Esophagus mucosa (tissue), 1 donor: Measurements from ENCODE around the gene LACRT. TPM values are rescaled to one million over a fixed set of nuclear protein-coding genes. Genes with fewer than 3 reads are reported as not detected.

Source experiments
- ATAC-seq: fragments of 200-7000 bp; cut with Tn5 transposase; one replicate; pipeline ENCODE4 v1.9.1; 2020
- total RNA-seq: library from RNA; stranded (reverse); gene quantifications from one replicate; pipeline ENCODE4 v1.2.4, GENCODE V29; 2023
- donor health status: DM: yes; HTN: yes; CAD: no.

The LACRT gene
- total RNA-seq, 1 donor from 2014 or later, result not detected

DNA sequence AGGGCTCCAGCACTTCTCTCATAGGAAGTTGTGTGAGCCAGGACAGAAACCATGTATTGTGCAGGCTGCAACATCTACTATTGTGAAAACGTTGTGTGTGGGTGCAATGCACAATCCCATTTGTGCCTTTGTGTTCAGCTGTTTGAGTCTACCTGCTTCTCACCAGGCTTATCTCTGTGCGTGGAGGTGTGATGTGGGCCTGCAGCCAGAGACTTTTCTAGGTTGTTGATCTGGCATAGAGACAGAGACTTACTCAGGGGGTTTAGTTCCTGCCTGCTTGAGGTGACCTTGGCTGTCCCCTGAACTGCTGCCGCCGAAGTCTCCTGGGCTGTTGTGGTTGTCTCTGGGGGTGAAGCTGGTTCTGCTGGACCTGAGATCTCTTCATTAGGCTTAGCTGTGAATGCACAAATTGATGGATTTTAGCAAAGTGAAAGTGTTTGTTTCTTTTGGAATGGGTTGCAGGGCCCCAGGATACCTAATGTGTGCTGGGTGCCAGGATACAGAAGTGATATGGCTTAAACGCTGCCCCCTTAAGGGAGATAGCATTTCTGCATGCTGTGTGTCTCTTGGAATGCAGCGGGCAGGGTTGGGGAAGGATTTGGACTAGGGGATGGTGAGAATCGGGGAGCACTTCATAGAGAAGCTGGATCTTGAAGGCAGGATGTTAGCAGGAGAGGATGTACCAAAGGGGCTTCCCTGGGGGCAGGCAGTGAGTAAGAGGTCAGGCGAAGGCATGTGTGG lies 2.5 kb downstream of the LACRT start:
- no peak for ATAC-seq

DNA sequence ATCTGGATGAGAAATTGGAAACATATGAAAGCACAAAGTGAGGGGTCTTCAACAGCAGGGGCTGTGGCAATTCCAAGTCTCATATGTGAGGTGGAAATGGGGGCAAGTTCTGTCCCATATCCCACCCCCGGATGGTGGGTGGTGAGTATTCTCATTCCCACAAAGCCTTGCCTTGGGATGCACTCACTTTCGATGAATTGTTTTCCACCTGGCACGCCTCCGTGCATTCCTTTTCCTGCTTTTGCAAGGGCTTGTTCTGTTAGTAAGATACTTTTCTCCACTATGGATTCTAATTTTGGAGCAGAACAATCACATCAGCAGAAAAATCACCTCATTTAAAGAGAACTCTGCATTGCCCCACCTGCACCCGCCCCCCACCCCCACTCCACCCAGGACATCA lies 3.1 kb downstream of the LACRT start:
- no peak for ATAC-seq

DNA sequence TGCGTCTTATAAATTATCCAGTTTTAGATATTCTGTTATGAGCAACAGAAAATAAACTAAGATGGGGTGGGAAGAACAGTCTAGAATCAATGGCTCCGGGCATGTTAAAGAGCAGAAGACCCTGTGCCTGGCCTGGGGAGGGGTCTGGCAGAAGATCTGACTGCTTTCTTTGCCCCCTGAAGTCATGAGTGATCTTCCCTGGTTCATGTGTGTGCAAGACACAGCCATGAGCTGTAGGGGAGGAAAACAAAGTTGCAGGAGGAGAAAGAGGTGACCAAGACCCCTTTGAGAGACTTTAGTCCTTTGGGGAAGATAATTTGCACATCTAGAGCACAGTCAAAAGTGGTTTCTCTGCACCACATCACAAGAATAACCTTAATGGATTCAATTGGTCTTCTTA lies 4.8 kb downstream of the LACRT start:
- ATAC-seq, result no peak

DNA sequence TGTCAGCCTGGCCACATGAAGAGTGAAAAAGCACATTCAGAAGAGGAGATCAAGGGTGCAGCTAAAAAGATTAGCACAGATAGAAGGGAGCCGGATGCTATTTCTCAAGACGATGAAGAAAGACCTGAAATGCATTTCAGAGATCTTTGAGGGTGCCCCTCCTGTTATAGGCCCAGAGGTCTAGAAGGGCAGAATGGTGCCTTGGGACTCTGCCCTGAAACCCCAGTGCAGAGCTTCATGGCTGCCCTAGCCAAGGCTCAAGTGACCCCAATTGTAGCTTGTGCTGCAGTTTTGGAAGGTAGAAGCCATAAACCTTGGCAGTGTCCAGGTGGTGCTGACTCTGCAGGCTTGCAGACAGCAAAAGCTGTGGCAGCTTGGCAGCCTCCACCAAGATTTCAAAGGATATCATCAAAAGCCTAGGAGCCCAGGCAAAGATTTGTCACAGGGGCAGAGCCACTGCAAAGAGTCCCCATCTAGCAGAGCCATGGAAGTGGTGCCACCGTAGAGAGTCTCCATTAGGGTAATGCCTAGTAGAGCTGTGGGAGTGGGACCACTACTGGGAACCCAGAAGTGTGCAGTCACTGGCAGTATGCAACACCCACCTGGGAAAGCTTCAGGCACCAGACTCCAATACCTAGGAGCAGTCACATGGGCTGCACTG lies 6.4 kb downstream of the LACRT start:
- no peak for ATAC-seq

DNA sequence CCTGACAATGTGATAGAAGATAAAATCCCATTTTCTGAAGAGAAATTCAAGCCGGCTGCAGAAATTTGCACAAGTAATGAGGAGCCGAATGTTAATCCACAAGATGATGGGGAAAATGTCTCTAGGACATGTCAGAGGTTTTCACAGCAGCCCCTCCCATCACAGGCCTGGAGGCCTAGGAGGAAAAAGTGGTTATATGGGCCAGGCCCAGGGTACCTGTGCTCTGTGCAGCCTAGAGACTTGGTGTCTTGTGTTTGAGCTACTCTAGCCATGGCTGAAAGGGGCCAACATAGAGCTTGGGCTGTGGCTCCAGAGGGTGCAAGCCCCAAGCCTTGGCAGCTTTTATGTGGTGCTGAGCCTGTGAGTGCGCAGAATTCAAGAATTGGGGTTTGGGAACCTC lies 7.4 kb downstream of the LACRT start:
- ATAC-seq, result no peak

DNA sequence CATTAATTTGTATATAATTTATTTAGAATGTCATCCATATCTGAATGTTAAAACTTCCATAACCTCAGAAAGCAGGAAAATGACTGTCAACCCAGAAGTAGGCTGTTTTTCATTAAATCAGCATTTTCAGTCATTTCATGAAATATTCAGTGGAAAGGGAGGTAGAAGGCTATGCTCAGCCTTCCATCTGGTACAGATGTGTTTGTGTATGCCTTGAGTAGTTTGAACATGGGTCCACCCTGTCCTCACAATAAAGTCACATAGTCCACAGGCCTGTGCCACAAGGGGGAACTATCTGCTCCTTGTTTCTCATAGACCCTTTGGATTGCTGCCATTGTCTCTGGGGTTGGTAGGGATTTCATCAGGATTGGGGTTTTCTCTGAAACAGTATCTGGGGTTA lies 9.1 kb downstream of the LACRT start:
- ATAC-seq, result no peak

DNA sequence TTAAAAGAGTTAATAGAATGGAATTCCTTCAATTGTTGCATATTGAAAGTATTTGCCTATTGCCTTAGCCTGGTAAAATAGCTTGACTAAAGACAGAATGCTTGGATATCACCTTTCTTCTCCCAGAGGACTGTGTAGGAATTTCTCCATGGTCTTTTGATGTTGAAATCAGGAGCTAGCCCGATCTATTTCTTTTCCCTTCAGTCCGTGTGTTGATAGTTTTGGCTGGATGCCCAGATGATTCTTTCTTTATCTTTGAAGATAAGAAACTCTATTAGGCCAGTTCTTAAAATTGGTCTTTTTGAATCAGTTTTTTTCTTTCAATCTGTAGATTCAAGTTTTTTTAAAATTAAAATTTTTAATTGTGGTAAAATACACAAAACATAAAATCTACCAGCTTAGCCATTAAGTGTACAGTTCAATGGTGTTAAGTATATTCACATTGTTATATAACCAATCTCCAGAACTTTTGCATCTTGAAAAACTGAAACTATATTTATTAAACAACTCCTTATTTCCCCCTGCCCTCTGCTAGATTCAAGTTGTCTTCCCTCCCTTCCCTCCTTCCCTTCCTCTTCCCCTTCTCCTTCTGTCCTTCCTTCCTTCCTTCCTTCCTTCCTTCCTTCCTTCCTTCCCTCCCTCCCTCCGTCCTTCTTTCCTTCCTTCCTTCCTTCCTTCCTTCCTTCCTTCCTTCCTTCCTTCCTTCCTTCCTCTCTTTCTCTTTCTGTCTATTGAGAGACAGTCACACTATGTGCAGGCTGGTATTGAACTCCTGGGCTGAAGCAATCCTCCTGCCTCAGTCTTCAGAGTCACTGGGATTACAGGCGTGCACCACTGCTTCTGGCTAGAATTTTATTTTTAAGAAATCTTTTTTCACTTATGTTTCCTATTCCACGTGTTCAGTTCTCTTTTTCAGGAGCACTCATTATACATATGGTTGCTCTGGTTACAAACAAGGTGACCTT lies 10.1 kb downstream of the LACRT start:
- ATAC-seq, result no peak

DNA sequence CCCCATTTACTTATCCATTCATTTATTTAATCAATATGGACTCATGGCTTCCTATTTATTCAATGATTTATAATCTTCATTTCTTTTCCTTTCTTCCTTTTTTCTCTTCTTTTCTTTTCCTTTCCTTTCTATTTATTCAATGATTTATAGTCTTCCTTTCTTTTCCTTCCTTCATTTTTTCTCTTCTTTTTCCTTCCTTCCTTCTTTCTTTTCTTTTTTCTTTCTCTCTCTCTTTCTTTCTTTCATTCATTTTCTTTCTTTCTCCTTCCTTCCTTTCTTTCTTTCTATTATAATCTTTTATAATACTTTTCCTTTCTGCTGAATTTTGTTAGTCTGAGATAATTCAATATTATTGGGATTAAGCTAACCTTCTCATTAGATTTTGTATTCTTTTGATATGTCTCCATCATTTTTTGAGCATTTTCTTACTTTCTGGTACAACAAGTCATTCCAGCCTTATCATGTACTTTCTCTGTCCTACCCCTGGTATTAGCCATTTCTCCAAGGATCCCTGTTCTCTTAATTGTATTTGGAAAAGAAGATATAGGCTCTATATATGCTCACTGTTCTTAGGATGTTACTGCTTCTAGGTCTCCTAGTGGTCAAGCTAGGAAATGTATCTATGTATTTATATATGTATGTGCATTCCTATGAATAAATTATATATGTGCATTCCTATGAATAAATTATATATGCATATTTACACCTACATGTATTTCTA lies 12.1 kb downstream of the LACRT start:
- ATAC-seq, result no peak

DNA sequence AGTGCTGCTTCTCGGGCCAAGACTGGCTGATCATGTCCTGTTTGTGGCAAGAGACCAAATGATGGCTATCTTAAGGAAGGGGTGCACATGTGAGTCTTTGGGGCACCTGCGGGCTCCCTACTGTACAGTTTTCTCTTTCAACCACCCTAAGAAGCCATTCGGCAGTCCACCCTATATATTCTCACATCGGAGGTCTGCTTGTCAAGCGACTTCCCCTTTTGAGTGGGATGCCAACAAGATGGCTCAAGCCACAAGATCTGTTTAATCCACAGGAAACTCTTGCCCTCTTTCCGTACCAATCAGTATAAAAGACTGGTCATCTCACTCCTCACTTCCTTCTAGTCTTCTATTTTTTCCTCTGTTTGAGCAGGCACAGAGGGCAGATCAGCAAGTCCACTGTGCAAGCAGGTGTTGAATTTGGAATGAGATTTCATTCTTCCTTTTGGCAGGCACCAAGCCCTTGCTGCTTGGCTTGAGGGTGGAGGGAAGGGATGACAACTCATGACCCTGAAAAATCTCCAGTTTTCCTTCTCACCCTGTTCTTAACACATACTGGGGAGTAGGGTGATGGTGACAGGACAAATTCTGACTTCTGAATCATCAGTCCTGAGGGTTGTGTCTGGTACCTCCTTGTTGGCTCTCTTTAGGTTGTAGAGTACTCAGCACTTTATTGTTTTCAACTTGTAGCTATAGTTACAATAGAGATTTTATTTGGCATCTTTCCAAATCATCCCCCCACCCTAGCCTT lies 17.6 kb downstream of the LACRT start:
- ATAC-seq, result no peak

DNA sequence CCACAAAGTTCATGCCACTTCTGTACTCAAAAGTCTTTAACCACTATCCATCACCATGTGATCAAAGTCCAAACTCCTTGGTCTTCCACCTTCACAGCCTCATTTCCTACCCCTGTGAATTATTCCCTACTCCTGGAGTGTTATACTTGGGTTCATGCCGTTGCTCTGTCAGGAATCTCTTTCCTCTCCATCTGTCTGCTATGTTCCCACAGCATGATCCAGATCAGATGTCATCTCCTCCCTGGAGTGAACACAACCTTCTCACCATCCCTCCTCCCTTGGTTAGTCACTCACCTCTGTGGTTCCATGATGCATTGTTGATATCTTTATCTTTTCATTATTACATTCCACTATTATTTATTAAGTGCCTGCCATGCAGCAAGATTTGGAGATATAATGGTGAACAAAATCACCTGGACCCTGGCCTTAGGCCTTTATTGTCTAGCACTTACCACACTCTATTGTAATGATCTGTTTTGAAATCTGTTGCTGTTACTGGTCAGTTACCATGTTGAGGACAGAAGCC lies 22.4 kb downstream of the LACRT start:
- no peak for ATAC-seq

DNA sequence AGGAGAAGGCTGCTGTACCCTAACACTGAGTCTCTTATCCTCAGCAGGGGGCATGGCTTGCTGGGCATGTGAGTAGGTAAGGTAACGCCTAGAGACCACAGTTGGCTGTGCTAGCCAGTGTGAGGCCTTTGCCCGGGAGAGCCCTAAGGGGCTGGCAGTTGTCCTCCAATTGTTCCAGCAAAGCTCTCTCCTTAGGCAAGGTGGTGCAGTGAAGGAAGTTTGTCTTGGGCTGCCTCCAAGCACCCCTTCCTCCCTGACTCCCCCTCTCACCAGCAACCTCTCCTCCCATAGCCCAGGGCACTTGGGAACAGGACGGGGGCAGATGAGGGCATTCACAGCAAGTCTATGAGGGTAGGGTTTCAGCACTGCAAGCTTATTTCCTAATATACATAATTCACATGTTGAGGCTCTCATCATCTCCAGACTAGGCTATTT lies 23.0 kb downstream of the LACRT start:
- ATAC-seq, result no peak

DNA sequence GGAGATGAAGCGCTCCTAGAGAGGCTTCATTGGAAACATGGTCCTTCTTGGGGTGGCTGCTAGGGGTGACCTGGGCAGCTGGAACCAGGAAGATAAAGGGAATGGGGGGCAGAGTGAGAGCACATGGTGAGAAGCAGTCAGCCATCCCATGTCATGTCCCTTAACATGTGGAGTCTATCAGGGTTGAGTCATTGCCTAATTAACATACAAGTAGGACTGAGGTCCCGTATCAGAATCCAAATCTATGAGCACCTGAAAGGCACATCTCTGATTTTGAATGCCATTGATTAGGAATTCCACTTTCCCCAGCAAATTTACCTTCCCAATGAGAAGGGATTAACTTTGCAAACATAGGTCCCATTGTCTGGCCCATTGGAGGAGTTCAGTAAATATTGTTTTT lies 25.9 kb downstream of the LACRT start:
- ATAC-seq, result no peak

DNA sequence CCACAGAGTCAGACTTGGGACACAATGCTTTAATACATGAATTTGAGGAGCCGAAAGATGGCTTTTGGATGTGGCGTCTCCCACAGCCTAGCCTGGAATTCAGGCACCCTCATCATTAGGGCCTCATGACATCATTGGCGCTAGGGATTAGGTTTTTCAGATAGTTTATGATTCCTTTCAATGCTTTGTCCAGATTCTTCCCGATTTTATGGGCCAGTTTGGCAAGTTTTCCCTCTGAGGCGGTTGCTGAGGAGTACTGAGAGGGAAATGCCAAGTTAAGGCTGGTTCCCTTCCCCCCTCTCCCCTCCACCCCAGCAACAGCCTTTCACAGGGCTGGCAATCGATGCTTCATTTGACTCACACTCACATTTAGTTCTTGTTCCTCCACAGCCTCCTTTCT lies 26.5 kb downstream of the LACRT start:
- no peak for ATAC-seq

DNA sequence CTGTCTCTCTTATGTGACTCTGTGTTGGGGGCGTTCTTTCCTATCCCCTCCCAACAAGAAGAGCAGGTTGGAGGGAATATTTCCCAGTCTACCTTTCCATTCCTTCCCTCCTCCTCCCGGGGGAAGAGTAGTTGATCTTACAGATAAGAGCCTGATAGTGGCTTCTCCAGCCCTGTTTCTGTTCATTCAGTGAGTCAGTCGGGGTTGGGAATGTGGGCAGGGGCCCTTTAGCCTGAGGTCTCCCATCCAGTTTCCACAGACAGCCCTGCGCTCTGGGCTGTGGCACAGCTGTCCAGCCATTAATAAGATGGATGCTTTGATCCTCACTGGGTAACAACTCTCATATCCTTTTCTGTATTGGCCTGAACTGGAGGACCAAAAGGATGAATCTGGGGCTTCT lies 28.1 kb downstream of the LACRT start:
- ATAC-seq, result no peak

DNA sequence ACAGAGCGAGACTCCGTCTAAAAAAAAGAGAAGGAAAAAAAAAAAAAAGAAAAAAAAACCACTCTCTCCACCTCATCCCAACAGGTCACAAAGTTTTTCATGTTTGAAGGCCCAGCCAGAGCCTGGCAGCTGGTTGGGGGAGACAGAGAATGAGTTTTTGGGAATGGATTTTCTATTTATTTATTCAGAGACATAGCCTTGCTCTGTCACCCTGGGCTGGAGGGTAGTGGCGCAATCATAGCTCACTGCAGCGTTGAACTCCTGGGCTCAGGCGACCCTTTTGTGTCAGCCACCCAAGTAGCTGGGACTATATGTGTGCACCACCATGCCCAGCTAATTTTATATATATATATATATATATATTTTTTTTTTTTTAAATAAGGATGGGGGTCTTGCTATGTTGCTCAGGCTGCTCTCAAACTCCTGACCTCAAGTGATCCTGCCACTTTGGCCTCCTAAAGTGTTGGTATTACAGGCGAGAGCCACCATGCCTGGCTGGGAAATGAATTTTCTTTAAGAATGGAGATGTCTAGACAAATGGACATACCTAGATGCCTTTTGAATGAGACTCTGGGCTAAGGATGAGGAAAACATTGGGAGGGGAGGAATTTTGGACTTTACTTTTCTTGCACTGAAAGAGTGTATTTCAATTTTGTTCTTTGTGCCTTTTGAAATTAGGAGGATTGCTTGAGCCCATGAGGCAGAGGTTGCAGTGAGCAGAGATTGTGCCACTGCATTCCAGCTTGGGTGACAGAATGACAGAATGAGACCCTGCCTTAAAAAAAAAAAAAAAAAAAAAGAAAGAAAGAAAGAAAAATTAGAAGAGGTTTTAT lies 29.3 kb downstream of the LACRT start:
- no peak for ATAC-seq

DNA sequence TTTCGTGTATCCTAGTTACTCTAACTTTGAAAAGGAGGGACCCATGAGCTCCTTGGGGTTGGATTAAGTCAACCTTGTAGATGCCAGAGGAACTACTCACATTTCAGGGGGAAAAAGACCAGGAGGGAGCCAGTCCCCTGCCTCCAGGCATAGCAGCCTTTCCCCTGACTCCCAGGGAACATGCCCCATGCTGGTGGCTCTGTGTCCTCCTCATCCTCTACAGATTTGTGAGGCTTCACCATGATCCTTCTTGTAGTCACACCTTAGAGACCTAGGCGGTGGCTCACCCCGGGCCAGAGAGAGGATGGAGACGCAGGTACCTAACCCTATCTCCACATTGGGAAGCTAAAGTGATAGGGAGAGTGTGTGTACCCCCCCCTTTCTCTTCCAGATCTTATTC lies 30.3 kb downstream of the LACRT start:
- ATAC-seq, result no peak

DNA sequence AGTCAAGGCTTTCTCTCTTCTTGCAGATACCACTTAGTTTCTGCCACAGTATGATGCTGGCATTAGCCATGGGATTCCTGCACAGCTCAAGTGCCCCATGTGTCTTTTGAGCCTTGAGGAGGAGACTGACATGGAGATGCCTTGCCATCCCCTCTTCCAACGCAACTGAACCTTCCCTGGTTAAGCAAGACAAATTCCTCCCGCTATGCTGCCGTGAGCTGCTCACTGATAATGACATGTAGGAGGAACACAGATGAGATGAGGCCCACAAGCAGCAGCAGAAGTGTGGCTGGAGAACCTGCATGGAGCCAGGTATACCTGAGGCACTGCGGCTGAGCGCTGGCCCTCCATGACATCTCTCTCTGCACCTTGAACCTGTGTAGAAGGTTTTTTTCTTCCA lies 30.8 kb downstream of the LACRT start:
- no peak for ATAC-seq

DNA sequence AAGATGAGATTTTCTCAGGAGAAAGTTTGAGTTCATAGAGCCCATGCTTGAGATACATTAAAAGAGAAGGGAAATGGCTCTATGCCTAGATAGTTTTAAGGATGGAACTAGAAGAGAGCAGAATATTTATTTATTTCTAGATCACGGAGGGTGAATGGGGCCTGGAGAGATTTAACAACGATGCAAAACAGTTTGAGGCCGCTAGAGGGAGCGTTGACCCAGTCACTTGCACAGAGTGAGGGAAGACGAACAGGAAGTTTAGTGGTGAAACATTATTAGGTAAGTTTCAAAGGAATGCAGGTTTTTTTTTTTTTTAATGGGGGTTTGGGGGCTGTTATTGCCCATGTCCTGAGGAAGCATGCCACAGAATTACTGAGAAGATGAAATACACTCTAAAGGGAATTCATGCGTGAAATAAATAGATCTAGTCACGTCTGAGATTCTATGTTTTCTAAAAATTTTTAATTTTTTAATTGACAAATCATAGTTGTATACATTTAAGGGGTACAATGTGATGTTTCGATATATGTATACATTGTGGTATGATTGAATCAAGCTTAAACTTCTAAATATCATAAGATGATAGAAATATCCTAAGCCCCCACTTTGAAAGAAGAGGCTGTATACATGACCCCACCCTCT lies 31.4 kb downstream of the LACRT start:
- peak; percentile 69 for ATAC-seq

DNA sequence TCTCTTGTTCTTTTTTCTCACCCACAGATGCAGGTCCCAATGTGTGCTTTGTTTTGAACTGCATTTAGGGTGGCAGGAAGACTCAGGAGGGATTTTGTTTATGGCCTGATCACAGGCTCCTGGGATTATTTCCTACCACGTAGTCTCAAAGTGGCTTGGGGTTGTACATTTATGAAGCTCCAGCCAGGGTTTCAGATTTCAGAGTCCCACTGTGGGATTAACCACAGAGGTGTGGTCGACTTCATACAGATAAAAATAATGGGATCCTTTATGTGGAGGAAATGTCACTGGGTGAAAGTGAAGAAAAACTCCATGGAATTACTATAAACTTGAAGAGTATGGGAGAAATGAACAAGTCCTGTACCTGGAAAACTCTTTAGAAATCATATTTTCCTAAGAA lies 32.0 kb downstream of the LACRT start:
- ATAC-seq, result no peak

DNA sequence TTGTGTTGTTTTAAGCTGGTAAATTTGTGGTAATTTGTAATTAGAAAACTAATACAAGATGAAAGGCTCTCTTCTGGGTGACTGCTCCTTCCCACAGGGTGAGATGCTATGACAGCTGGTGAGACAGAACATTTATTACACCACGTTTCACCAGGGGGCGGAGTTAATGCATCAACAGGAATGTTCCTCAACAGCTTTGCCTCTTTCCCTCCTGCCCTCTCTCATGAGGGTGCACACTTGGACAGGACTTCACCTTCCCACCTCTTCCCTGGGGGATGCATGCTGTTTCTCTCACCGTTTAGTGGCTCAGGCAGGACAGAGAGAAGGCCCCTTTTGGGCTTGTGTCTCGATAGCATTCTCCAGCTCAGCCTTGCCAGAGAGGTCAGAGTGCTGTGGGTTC lies 32.9 kb downstream of the LACRT start:
- no peak for ATAC-seq
